MM.1S (cell line): ENCODE results near the gene RAD21L1.
A peak's percentile ranks its signal among the peaks of the same experiment; 100 is the strongest.

Source experiments
- DNase-seq: peaks from one replicate; pipeline ENCODE4 v3.0.0-alpha.2; 2015
- H2AFZ ChIP-seq: fragments of 300-600 bp; sonication (generic); 2 replicates; pipeline ENCODE4 v1.6.0; 2016; ENCODE audit warnings: antibody characterized with exemption, low read length
- H3F3A ChIP-seq: fragments of 300-600 bp; sonication (generic); 2 replicates; pipeline ENCODE4 v1.6.1; 2016; ENCODE audit warnings: mild to moderate bottlenecking, antibody characterized with exemption, low read length, moderate library complexity, mixed read lengths; ENCODE audit not compliant: insufficient read depth
- H3K27ac ChIP-seq: fragments of 300-600 bp; sonication (generic); 2 replicates; pipeline ENCODE4 v1.5.1; 2016; ENCODE audit warnings: mild to moderate bottlenecking, low read length
- H3K27me3 ChIP-seq: fragments of 300-600 bp; sonication (generic); replicated peaks from 2 replicates; pipeline ENCODE4 v1.6.0; 2016; ENCODE audit warnings: low read length; ENCODE audit not compliant: insufficient read depth
- H3K36me3 ChIP-seq: fragments of 300-600 bp; sonication (generic); replicated peaks from 2 replicates; pipeline ENCODE4 v1.6.1; 2016; ENCODE audit warnings: mild to moderate bottlenecking, low read length, mixed read lengths; ENCODE audit not compliant: insufficient read depth
- H3K4me1 ChIP-seq: fragments of 300-600 bp; sonication (generic); 2 replicates; pipeline ENCODE4 v1.6.1; 2016; ENCODE audit warnings: low read length, mixed read lengths
- H3K4me2 ChIP-seq: fragments of 300-600 bp; sonication (generic); 2 replicates; pipeline ENCODE4 v1.6.0; 2016; ENCODE audit warnings: low read depth, low read length
- H3K4me3 ChIP-seq: fragments of 300-600 bp; sonication (generic); 2 replicates; pipeline ENCODE4 v1.5.1; 2016; ENCODE audit warnings: low read length, mixed read lengths
- H3K79me2 ChIP-seq: fragments of 300-600 bp; sonication (generic); 2 replicates; pipeline ENCODE4 v1.6.1; 2016; ENCODE audit warnings: mixed run types, low read length, mixed read lengths
- H3K9ac ChIP-seq: fragments of 300-600 bp; sonication (generic); 2 replicates; pipeline ENCODE4 v1.6.1; 2016; ENCODE audit warnings: low read length, mixed read lengths
- H3K9me2 ChIP-seq: fragments of 300-600 bp; sonication (generic); replicated peaks from 2 replicates; pipeline ENCODE4 v1.6.1; 2016; ENCODE audit warnings: mild to moderate bottlenecking, low read length, mixed read lengths; ENCODE audit not compliant: insufficient read depth
- H3K9me3 ChIP-seq: fragments of 300-600 bp; sonication (generic); replicated peaks from 2 replicates; pipeline ENCODE4 v1.6.1; 2016; ENCODE audit warnings: mild to moderate bottlenecking, low read length, mixed read lengths; ENCODE audit not compliant: insufficient read depth
- H4K20me1 ChIP-seq: fragments of 300-600 bp; sonication (generic); 2 replicates; pipeline ENCODE4 v1.6.1; 2016; ENCODE audit warnings: mild to moderate bottlenecking, low read length, moderate library complexity, mixed read lengths; ENCODE audit not compliant: insufficient read depth
- EZH2 ChIP-seq: fragments of 300-600 bp; sonication (generic); optimal IDR thresholded peaks from 2 replicates; pipeline ENCODE3; 2017; ENCODE audit warnings: low read depth, mild to moderate bottlenecking, antibody characterized with exemption, low read length, mixed read lengths
- EZH2phosphoT487 ChIP-seq: fragments of 300-600 bp; sonication (generic); IDR thresholded peaks from 2 replicates; pipeline ENCODE4 v1.6.1; 2018; ENCODE audit warnings: antibody characterized with exemption, low read length
- TF ChIP-seq, protein P1 (sequence below): fragments of 300-600 bp; sonication (generic); IDR thresholded peaks from 2 replicates; pipeline ENCODE4 v1.5.1; 2016; ENCODE audit warnings: antibody characterized with exemption, low read length, mixed read lengths

Gene RAD21L1

DNA sequence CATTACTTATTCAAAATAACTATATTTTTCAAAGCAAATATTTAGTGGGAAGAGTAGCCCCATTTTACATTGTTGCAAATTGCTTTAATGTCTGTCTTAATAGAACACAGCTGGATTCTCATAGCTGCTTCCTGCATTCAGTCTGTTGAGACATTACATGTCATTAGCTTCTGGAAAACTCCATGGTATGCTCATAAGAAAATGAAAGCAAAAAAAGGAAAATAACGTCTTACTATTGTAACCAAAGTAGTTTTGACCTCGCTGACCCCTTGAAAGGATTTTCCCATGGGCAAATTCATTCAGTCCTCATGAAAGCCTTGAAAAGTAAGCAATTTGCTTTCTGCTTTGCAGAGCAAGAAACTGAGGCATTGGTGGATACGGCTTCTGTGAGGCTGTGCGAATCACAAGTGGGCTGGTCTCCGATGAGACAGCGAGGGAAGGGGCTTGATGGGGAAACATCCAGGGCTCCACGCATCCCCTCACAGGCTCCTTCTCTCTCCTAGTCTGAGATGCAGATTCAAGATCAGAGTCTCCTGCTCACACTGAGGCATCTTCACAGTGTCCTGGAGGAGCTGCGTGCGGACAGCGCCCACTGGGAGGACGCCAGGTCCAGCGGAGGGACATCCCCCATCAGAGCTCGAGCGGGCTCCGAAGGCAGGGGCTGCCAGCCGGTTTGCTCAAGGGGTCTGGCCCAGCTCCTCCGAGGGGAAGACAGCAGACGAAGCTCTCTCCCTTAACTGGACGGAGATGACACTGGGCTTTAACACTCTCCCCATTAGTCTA lies 19.3 kb upstream of the RAD21L1 start:
- no peak overlapping the region for H3K4me3 ChIP-seq
- no peaks in the 10 kb centered on the region for H3K9me2 ChIP-seq
- no peak overlapping the region for H3K27ac ChIP-seq
- H3K9me3 ChIP-seq = no peaks in the 10 kb centered on the region
- no peak for TF ChIP-seq EZH2phosphoT487
- TF ChIP-seq, protein P1, sequence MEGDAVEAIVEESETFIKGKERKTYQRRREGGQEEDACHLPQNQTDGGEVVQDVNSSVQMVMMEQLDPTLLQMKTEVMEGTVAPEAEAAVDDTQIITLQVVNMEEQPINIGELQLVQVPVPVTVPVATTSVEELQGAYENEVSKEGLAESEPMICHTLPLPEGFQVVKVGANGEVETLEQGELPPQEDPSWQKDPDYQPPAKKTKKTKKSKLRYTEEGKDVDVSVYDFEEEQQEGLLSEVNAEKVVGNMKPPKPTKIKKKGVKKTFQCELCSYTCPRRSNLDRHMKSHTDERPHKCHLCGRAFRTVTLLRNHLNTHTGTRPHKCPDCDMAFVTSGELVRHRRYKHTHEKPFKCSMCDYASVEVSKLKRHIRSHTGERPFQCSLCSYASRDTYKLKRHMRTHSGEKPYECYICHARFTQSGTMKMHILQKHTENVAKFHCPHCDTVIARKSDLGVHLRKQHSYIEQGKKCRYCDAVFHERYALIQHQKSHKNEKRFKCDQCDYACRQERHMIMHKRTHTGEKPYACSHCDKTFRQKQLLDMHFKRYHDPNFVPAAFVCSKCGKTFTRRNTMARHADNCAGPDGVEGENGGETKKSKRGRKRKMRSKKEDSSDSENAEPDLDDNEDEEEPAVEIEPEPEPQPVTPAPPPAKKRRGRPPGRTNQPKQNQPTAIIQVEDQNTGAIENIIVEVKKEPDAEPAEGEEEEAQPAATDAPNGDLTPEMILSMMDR = no peak
- TF ChIP-seq EZH2 = no peak
- H3K4me2 ChIP-seq = 0 out of 2 replicates have a peak overlapping the region, but pooled peaks have one; percentile 10
- DNase-seq = no peak
- H2AFZ ChIP-seq = no peak overlapping the region
- no peak overlapping the region for H3K9ac ChIP-seq
- H3K36me3 ChIP-seq = no peaks in the 10 kb centered on the region
- no peaks in the 10 kb centered on the region for H3K27me3 ChIP-seq
- no peaks in the 10 kb centered on the region for H4K20me1 ChIP-seq
- H3F3A ChIP-seq = no peaks in the 10 kb centered on the region
- no peaks in the 10 kb centered on the region for H3K79me2 ChIP-seq
- H3K4me1 ChIP-seq = no peaks in the 10 kb centered on the region

- Histone ChIP-seq H3K27me3 (no peaks in the 10 kb centered on the region), H3K27ac (no peak overlapping the region), H3K9ac (no peak overlapping the region), H3K4me3 (no peak overlapping the region), H3F3A (no peaks in the 10 kb centered on the region), H3K9me2 (no peaks in the 10 kb centered on the region), H3K4me1 (no peaks in the 10 kb centered on the region), H3K79me2 (no peaks in the 10 kb centered on the region), H3K9me3 (no peaks in the 10 kb centered on the region), H3K4me2 (no peak overlapping the region), H4K20me1 (no peaks in the 10 kb centered on the region), H2AFZ (no peak overlapping the region), H3K36me3 (no peaks in the 10 kb centered on the region)
- no peak for DNase-seq
- TF ChIP-seq EZH2phosphoT487 (no peak), EZH2 (no peak)
- TF ChIP-seq, protein P1 = no peak
These were observed 18.5 kb upstream of the RAD21L1 start for GRCh38 chr20:1207293-1207878.

GRCh38 chr20:1209447-1210387 lies 16.1 kb upstream of the RAD21L1 start:
- Histone ChIP-seq H3F3A (no peaks in the 10 kb centered on the region), H3K79me2 (no peaks in the 10 kb centered on the region), H2AFZ (no peak overlapping the region), H3K4me3 (no peak overlapping the region), H3K4me1 (peaks cover 5% of the 10 kb centered on the region; the same call in 1 of the 2 replicates), H3K27me3 (no peaks in the 10 kb centered on the region), H3K9me3 (no peaks in the 10 kb centered on the region), H3K27ac (no peak overlapping the region), H3K9ac (no peak overlapping the region), H3K36me3 (no peaks in the 10 kb centered on the region), H4K20me1 (no peaks in the 10 kb centered on the region), H3K9me2 (no peaks in the 10 kb centered on the region), H3K4me2 (no peak overlapping the region)
- DNase-seq = no peak
- no peak for TF ChIP-seq EZH2
- no peak for TF ChIP-seq EZH2phosphoT487
- TF ChIP-seq, protein P1 = peak; percentile 45
